ENCODE measurements around the gene ISL2. TPM values are rescaled to one million over a fixed set of nuclear protein-coding genes. Genes with fewer than 3 reads are reported as not detected.
A peak's percentile ranks its signal among the peaks of the same experiment; 100 is the strongest.
"Not testable (repeated sequence)": the region's sequence is repeated elsewhere in the genome, so short reads cannot be mapped to it uniquely, and the experiment has no call there.

Gene ISL2
- under 1 TPM in 1 of 2 donors, not detected in 1; 0.35 TPM for total RNA-seq

- Mint-ChIP-seq H3K27ac (peak within 1 kb of the TSS; percentile 55), H3K9me3 (no peaks in the 10 kb centered on the region), H3K27me3 (peaks cover 57% of the 10 kb centered on the region), H3K36me3 (ENCODE audit: low read depth) (peaks cover 25% of the 10 kb centered on the region), H3K4me1 (peaks cover 34% of the 10 kb centered on the region), H3K4me3 (peak within 1 kb of the TSS; percentile 82)
- peak; percentile 66 for ATAC-seq (replicated peaks)
Observed at GRCh38 chr15:76336254-76337058, at the start of gene ISL2. TSS of gene ISL2 (plus strand) at chr15:76336773. CDS start at chr15:76336884, 111 bp downstream.

DNA sequence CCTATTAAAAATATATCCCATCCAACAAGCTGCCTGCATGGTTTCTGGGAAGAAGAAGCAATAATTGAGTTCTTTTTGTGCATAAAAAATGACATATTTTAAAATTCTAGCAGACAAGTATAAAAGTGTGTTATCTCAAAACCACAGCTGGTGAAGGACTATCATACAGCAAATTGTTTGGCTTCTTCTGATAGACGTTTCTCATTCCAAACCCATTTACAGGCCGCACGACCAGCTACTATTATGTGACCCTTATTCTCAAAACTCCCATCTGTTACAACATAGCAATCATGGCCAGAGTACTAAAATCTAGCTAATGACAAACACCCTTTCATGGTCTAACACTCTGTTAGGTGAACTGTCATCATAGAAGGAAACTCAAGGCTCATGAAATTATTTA is 47.0 kb upstream of the ISL2 start:
- H3K27me3 Mint-ChIP-seq, result no peaks in the 10 kb centered on the region
- peaks cover 75% of the 10 kb centered on the region for H3K36me3 Mint-ChIP-seq (ENCODE audit: low read depth)
- no peak overlapping the region for H3K4me3 Mint-ChIP-seq
- no peak for ATAC-seq (replicated peaks)
- H3K4me1 Mint-ChIP-seq, result peaks cover 22% of the 10 kb centered on the region
- no peaks in the 10 kb centered on the region for H3K9me3 Mint-ChIP-seq
- H3K27ac Mint-ChIP-seq, result no peak overlapping the region

DNA sequence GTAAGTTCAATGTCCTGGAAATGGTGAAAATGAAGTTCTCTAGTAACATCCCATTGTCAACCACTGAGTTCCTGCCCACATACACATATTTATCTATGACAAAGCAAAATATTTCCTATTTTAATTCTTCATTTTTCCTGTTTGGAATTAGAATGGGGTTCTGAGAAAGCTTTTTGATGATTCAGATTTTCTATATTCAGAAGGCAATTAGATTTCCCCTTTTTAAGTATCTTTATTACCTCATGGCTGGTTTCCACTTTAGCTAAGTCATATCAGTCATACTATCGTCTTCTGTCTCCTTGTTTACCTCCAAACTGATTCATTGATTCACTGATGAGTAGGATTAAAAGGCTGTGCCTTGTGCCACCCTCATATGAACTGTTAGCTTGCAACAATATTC is 43.2 kb upstream of the ISL2 start:
- peak overlapping the region; percentile 39 for H3K27ac Mint-ChIP-seq
- H3K4me3 Mint-ChIP-seq, result no peak overlapping the region
- peaks cover 18% of the 10 kb centered on the region for H3K4me1 Mint-ChIP-seq
- H3K27me3 Mint-ChIP-seq, result no peaks in the 10 kb centered on the region
- H3K36me3 Mint-ChIP-seq (ENCODE audit: low read depth), result peaks cover 41% of the 10 kb centered on the region
- ATAC-seq (replicated peaks), result peak; percentile 100
- no peaks in the 10 kb centered on the region for H3K9me3 Mint-ChIP-seq

GRCh38 chr15:76294463-76294862 is 42.1 kb upstream of the ISL2 start:
- ATAC-seq (replicated peaks); H3K27me3 Mint-ChIP-seq; H3K27ac Mint-ChIP-seq; H3K9me3 Mint-ChIP-seq; H3K4me3 Mint-ChIP-seq: not testable (repeated sequence)
- H3K4me1 Mint-ChIP-seq, result peaks cover 18% of the 10 kb centered on the region
- H3K36me3 Mint-ChIP-seq (ENCODE audit: low read depth), result peaks cover 33% of the 10 kb centered on the region

GRCh38 chr15:76296849-76297248 is 39.7 kb upstream of the ISL2 start:
- no peak overlapping the region for H3K27ac Mint-ChIP-seq
- no peak for ATAC-seq (replicated peaks)
- peaks cover 14% of the 10 kb centered on the region for H3K36me3 Mint-ChIP-seq (ENCODE audit: low read depth)
- peaks cover 15% of the 10 kb centered on the region for H3K4me1 Mint-ChIP-seq
- no peaks in the 10 kb centered on the region for H3K27me3 Mint-ChIP-seq
- no peak overlapping the region for H3K4me3 Mint-ChIP-seq
- H3K9me3 Mint-ChIP-seq, result no peaks in the 10 kb centered on the region

DNA sequence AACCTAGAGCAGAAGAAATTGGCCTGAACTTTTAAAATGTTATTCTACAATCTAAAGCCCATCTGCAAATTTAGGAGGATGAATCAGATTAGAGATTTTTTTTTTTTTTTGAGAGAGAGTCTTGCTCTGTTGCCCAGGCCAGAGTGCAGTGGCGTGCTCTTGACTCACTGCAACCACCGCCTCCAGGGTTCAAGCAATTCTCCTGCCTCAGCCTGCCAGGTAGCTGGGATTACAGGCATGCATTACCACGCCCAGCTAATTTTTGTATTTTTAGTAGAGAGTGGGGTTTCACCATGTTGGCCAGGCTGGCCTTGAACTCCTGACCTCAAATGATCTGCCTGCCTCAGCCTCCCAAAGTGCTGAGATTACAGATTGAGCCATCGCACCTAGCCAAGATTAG is 38.6 kb upstream of the ISL2 start:
- not testable (repeated sequence) for H3K27me3 Mint-ChIP-seq; H3K27ac Mint-ChIP-seq; ATAC-seq (replicated peaks); H3K9me3 Mint-ChIP-seq; H3K36me3 Mint-ChIP-seq (ENCODE audit: low read depth); H3K4me3 Mint-ChIP-seq
- peaks cover 13% of the 10 kb centered on the region for H3K4me1 Mint-ChIP-seq

DNA sequence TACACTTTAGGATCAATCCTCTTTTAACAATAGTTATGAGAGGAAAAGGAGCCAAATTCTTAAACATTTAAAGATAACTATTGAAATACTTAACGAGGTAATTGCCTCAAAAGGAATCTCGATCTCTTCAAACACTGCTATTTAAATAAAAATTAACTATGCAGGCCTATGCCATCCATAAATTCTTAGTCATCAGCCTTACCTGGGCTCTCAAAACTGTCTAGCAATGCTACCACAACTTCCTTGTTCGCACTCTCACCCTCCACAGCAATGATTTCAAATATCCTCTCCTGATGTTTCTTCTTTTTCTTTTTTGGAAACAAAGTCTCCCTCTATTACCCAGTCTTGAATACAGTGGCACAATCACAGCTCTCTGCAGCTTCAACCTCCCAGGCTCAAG is 37.6 kb upstream of the ISL2 start:
- peaks cover 9% of the 10 kb centered on the region for H3K36me3 Mint-ChIP-seq (ENCODE audit: low read depth)
- no peaks in the 10 kb centered on the region for H3K27me3 Mint-ChIP-seq
- H3K4me3 Mint-ChIP-seq, result no peak overlapping the region
- H3K4me1 Mint-ChIP-seq, result peaks cover 9% of the 10 kb centered on the region
- H3K27ac Mint-ChIP-seq, result no peak overlapping the region
- H3K9me3 Mint-ChIP-seq, result no peaks in the 10 kb centered on the region
- ATAC-seq (replicated peaks), result no peak

DNA sequence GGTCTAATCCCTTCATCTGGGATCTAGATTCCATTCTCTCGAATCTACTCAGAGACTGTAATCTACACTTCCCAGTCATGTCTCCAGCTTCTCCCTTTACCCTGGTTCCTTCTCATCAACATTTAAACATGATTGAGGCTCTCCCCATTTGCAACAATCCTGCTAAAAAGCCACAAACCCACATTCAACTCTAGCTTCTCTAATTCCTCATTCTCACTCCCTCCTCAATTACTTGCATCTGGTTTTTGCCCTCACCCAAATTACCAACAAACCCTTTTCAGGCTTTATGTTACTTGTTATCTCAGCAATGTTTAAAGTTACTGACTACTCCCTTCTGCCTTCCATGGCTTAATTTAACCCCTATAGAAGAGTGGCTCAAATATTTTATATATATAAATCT is 36.8 kb upstream of the ISL2 start:
- Mint-ChIP-seq H3K4me1 (peaks cover 9% of the 10 kb centered on the region), H3K9me3 (no peaks in the 10 kb centered on the region), H3K27me3 (no peaks in the 10 kb centered on the region), H3K4me3 (no peak overlapping the region), H3K36me3 (ENCODE audit: low read depth) (peaks cover 10% of the 10 kb centered on the region), H3K27ac (no peak overlapping the region)
- ATAC-seq (replicated peaks), result no peak

- peaks cover 4% of the 10 kb centered on the region for H3K9me3 Mint-ChIP-seq
Observed at GRCh38 chr15:76303909-76304308, 32.7 kb upstream of the ISL2 start.

DNA sequence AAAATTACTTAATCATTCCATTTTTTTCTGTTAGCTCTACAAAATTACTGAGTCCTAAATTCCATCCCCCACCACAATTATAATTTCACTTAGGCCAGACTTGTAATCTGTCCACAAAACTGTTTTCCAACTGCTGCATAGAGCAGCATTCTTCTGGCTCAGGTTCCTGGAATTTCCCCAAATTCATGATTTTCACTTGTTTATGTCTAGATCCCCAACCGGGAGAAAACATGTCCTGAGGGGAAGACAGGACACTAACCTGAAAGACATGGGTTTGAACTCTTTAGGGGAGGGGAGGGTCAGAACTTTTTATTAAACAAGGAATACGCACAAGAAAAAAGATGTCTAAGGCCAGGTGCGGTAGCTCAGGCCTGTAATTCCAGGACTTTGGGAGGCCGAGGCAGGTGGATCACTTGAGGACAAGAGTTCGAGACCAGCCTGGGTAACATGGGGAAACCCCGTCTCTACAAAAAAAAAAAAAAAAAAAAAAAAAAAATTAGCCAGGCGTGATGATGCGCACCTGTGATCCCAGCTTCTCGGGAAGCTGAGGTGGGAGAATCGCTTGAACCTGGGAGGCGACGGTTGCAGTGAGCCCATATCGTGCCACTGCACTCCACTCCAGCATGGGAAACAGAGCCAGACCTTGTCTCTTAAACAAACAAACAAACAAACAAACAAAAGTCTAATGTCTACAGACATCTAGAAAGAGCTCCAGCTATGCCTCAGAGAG is 26.8 kb upstream of the ISL2 start:
- Mint-ChIP-seq H3K27ac (no peak overlapping the region), H3K4me3 (peak overlapping the region; percentile 89)

More at GRCh38 chr15:76303909-76304308, 32.7 kb upstream of the ISL2 start:
- Mint-ChIP-seq H3K27me3 (no peaks in the 10 kb centered on the region), H3K4me3 (no peak overlapping the region), H3K4me1 (peaks cover 8% of the 10 kb centered on the region), H3K36me3 (ENCODE audit: low read depth) (peaks cover 20% of the 10 kb centered on the region), H3K27ac (no peak overlapping the region)
- ATAC-seq (replicated peaks), result no peak

DNA sequence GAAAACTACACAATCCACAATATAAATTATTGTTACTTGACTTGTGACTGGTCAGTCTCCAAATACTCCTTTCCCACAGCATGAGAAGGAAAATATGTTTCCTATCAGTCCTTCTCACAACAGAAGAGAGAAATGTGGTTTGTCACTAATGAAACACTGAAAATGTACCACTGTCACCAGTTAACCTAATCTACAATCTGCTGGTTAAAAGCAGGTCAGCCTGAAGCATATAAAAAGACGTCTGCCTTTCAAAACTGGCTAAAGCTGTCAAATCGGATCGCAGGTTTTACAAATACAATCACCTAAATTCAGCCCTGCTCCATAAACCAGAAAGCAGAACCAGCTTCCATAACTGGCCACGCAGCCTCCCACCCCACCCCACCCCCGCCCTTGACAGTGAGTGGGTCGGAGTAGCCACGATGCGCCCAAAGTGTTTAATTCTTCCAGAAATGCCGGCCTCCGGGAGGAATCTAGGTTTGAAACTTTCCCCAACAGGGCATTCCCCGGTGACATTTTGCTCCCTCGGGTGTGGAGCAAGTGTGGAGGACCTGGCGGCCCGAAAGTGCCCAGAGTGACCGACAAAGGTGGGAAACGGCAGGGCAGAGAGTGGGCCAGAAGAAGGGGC is 26.0 kb upstream of the ISL2 start:
- Mint-ChIP-seq H3K27me3 (no peaks in the 10 kb centered on the region), H3K4me3 (peak overlapping the region; percentile 89), H3K27ac (peak overlapping the region; percentile 94), H3K9me3 (no peaks in the 10 kb centered on the region), H3K4me1 (no peaks in the 10 kb centered on the region), H3K36me3 (ENCODE audit: low read depth) (peaks cover 14% of the 10 kb centered on the region)
- peak; percentile 19 for ATAC-seq (replicated peaks)

More for the DNA sequence above, 26.8 kb upstream of the ISL2 start:
- ATAC-seq (replicated peaks), result no peak
- H3K27me3 Mint-ChIP-seq, result no peaks in the 10 kb centered on the region
- H3K36me3 Mint-ChIP-seq (ENCODE audit: low read depth), result peaks cover 20% of the 10 kb centered on the region
- H3K9me3 Mint-ChIP-seq, result peaks cover 4% of the 10 kb centered on the region
- peaks cover 4% of the 10 kb centered on the region for H3K4me1 Mint-ChIP-seq

DNA sequence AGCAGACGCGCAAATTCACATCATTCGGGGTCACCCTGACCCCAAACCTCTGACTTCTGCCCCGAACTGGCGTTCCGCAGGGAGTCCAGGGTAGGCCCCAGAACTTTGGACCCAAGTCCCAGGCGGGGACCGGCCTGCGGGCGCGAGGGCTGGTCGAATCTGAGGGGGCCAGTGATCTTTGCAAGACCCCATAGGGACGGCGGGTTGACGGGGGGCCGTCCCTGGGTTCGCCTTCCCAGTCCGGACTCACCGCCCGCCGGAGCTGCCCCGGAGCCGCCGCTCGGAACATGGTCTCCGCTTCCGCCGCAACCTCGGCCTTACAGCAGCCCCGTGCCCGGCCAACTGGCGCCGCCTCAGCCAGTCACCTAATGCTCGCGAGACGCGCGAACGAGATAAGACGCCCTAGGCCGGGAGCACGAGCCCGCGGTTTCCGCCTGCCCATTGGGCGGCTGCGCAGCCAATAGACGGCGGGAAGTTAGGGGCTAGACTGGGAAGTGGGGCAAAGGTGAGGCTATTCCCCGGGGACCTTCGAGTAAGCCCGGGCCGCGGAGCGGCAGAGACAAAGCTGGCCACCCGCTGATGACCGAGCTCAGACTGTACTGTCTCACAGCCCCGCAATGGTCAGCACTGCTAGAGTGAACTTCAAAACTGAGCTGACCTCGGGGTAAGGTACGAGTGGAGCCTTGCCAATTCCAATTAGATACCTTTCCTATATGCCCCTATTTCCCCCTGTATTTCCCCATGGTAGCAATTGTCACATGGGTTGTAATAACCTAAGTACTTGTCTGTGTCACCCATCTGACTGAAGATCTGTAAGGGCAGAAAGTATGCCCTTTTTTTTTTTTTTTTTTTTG is 25.2 kb upstream of the ISL2 start, which contains the start of gene ETFA:
ETFA (minus strand) TSS at position 370 of the 854 bp plus-strand sequence; CDS start at position 289, 81 bp downstream.
- H3K4me3 Mint-ChIP-seq, result peak within 1 kb of the TSS; percentile 89
- no peaks in the 10 kb centered on the region for H3K27me3 Mint-ChIP-seq
- H3K27ac Mint-ChIP-seq, result peak within 1 kb of the TSS; percentile 94
- H3K36me3 Mint-ChIP-seq (ENCODE audit: low read depth), result peaks cover 14% of the 10 kb centered on the region
- ATAC-seq (replicated peaks), result peak; percentile 98
- H3K4me1 Mint-ChIP-seq, result no peaks in the 10 kb centered on the region
- H3K9me3 Mint-ChIP-seq, result no peaks in the 10 kb centered on the region

- H3K4me1 Mint-ChIP-seq, result no peaks in the 10 kb centered on the region
- peak overlapping the region; percentile 89 for H3K4me3 Mint-ChIP-seq
- H3K27me3 Mint-ChIP-seq, result no peaks in the 10 kb centered on the region
- ATAC-seq (replicated peaks), result no peak
- no peak overlapping the region for H3K27ac Mint-ChIP-seq
- no peaks in the 10 kb centered on the region for H3K9me3 Mint-ChIP-seq
- peaks cover 14% of the 10 kb centered on the region for H3K36me3 Mint-ChIP-seq (ENCODE audit: low read depth)
Observed at GRCh38 chr15:76312540-76313174, 23.9 kb upstream of the ISL2 start.

All from activated T-helper 17 cell treated with anti-CD3 and anti-CD28 coated beads, Interleukin-2, amount 50 U/mL, for 72 hours (primary cell).